Stomach (tissue), 9 donors: ENCODE results near the gene DBNL. TPM values are rescaled to one million over a fixed set of nuclear protein-coding genes. Genes with fewer than 3 reads are reported as not detected.

ENCODE experiments used
- DNase-seq, 2 donors: peaks; one replicate each; pipeline versions ENCODE4 v3.0.0 to v3.0.0-alpha.2; 2013 to 2019
- H3K27ac ChIP-seq, 5 donors: fragments of 200-600 bp in 4 of 5; sonication (generic) in 4 of 5; one replicate each; pipeline ENCODE4 v1.5.1; 2013 to 2019; ENCODE audit warnings: mild to moderate bottlenecking in 1 of 5, moderate library complexity in 1 of 5
- H3K27me3 ChIP-seq, 3 donors: fragments of 200-600 bp; sonication (generic); one replicate each; pipeline ENCODE4 v1.5.1; 2017 to 2019; ENCODE audit warnings: mixed run types in 1 of 3
- H3K36me3 ChIP-seq, 4 donors: fragments of 200-600 bp; sonication (generic); 1 replicate in 3 of 4; 2 replicates in 1 of 4; pipeline ENCODE4 v1.5.1; 2016 to 2019
- H3K4me1 ChIP-seq, 4 donors: fragments of 200-600 bp; sonication (generic); one replicate each; pipeline ENCODE4 v1.5.1; 2016 to 2019
- H3K4me3 ChIP-seq, 4 donors: fragments of 200-600 bp; sonication (generic) in 3 of 4; one replicate each; pipeline ENCODE4 v1.5.1; 2016 to 2019; ENCODE audit warnings: mild to moderate bottlenecking in 1 of 4
- H3K9me3 ChIP-seq, 4 donors: fragments of 200-600 bp; sonication (generic); one replicate each; pipeline ENCODE4 v1.5.1; 2016 to 2019
- CTCF ChIP-seq, 7 experiments: fragments of 450-650 bp in 4 of 7; fragments of 200-600 bp in 3 of 7; sonication (generic) in 3 of 7; IDR thresholded peaks; one replicate each; pipeline ENCODE4 v1.5.1; 2016 to 2019; ENCODE audit warnings: antibody characterized with exemption in 7 of 7, control low read depth in 2 of 7, mild to moderate bottlenecking in 1 of 7
- EP300 ChIP-seq: sonication (generic); formaldehyde crosslinking; IDR thresholded peaks from one replicate; pipeline ENCODE4 v1.6.1; 2017; ENCODE audit warnings: antibody characterized with exemption
- POLR2A ChIP-seq, 4 donors: fragments of 450-650 bp; IDR thresholded peaks; one replicate each; pipeline ENCODE4 v1.6.1; 2016; ENCODE audit warnings: antibody characterized with exemption in 4 of 4, control low read depth in 2 of 4, mild to moderate bottlenecking in 1 of 4, moderate library complexity in 1 of 4
- POLR2AphosphoS5 ChIP-seq, 3 donors: sonication (generic); formaldehyde crosslinking; IDR thresholded peaks; one replicate each; pipeline ENCODE4 v1.6.1; 2016; ENCODE audit warnings: antibody characterized with exemption in 3 of 3
- WGBS, 5 donors: extraction: QIAGEN DNeasy Blood & Tissue Kit in 3 of 5; methylation state at CpG; one replicate each; pipeline versions ENCODE4 v1.1.5 to v1.1.7; 2013 to 2018; 5-methylcytosine and 5-hydroxymethylcytosine counted together
- intact Hi-C: fragments of 100-400 bp; cut with DNase I; formaldehyde crosslinking; loops from one replicate; pipeline ENCODE4 v1.15.1; 2023; ENCODE audit warnings: low total_unique reads
- polyA plus RNA-seq, 3 donors: library from polyadenylated mRNA; stranded (reverse); fragments of 200-250 nt; gene quantifications; one replicate each; pipeline ENCODE4 v1.2.3, GENCODE V29; 2013
- total RNA-seq, 5 donors: library from RNA; depleted of rRNA; stranded (reverse); fragments of >200 nt; gene quantifications; one replicate each; pipeline versions ENCODE4 v1.1.0 to v1.2.3, GENCODE V29; 2014 to 2016
- donor health status: healthy with polysubstance abuse.
- donor health status: Bipolar disorder and iron deficiency.
- donor health status: healthy.

The DBNL gene
- total and polyA plus RNA-seq, 8 donors, result 27.4 to 154 (median 78.0) TPM

GRCh38 chr7:44093102-44093641 lies 48.7 kb downstream of the DBNL start:
- no peaks in the 10 kb centered on the region for H3K36me3 ChIP-seq
- H3K4me1 ChIP-seq, result peaks cover 0 to 25% (median 13%) of the 10 kb centered on the region in 4 donors
- no peaks in the 10 kb centered on the region for H3K9me3 ChIP-seq
- no peak overlapping the region for H3K4me3 ChIP-seq
- intact Hi-C loops, result no loop called here
- TF ChIP-seq CTCF (IDR thresholded peaks at IDR 0.05), result no peak
- TF ChIP-seq EP300, result no peak
- TF ChIP-seq POLR2AphosphoS5 (IDR thresholded peaks at IDR 0.05), result no peak
- no peak for TF ChIP-seq POLR2A (IDR thresholded peaks at IDR 0.05)
- no peaks in the 10 kb centered on the region for H3K27me3 ChIP-seq
- 72 to 81% (median 77%) methylated on average over 6 of the region's 6 CpGs for WGBS, 5 donors
- no peak for DNase-seq
- H3K27ac ChIP-seq, result no peak overlapping the region

GRCh38 chr7:44094365-44094764 lies 49.9 kb downstream of the DBNL start:
- TF ChIP-seq CTCF (IDR thresholded peaks at IDR 0.05), result no peak
- no peak for TF ChIP-seq POLR2A (IDR thresholded peaks at IDR 0.05)
- no peak for TF ChIP-seq EP300
- TF ChIP-seq POLR2AphosphoS5 (IDR thresholded peaks at IDR 0.05), result no peak
- WGBS, 5 donors, result 39 to 75% (median 61%) methylated on average over 2 of the region's 2 CpGs
- H3K4me3 ChIP-seq, result no peak overlapping the region

GRCh38 chr7:44094883-44095592 lies 50.5 kb downstream of the DBNL start:
- Histone ChIP-seq H3K4me3 (no peak overlapping the region), H3K27ac (peak overlapping the region in 1 of 5 donors; percentile 40), H3K9me3 (no peaks in the 10 kb centered on the region), H3K27me3 (no peaks in the 10 kb centered on the region), H3K36me3 (no peaks in the 10 kb centered on the region), H3K4me1 (peaks cover 0 to 15% (median 7%) of the 10 kb centered on the region in 4 donors)
- TF ChIP-seq CTCF (IDR thresholded peaks at IDR 0.05), result no peak
- no peak for TF ChIP-seq POLR2A (IDR thresholded peaks at IDR 0.05)
- no peak for TF ChIP-seq POLR2AphosphoS5 (IDR thresholded peaks at IDR 0.05)
- TF ChIP-seq EP300, result no peak
- DNase-seq, result no peak
- intact Hi-C loops, result no loop called here
- 53 to 79% (median 67%) methylated on average over 2 of the region's 2 CpGs for WGBS, 5 donors

More at GRCh38 chr7:44094365-44094764, 49.9 kb downstream of the DBNL start:
- peaks cover 0 to 18% (median 8%) of the 10 kb centered on the region in 4 donors for H3K4me1 ChIP-seq
- intact Hi-C loops, result no loop called here
- H3K9me3 ChIP-seq, result no peaks in the 10 kb centered on the region
- no peaks in the 10 kb centered on the region for H3K36me3 ChIP-seq
- peak overlapping the region in 1 of 5 donors; percentile 40 for H3K27ac ChIP-seq
- no peak for DNase-seq
- no peaks in the 10 kb centered on the region for H3K27me3 ChIP-seq

GRCh38 chr7:44095781-44096180 lies 51.3 kb downstream of the DBNL start:
- Histone ChIP-seq H3K4me3 (no peak overlapping the region), H3K36me3 (no peaks in the 10 kb centered on the region), H3K4me1 (peaks cover 0 to 10% (median 4%) of the 10 kb centered on the region in 4 donors), H3K9me3 (no peaks in the 10 kb centered on the region), H3K27me3 (no peaks in the 10 kb centered on the region), H3K27ac (no peak overlapping the region)
- 81 to 91% (median 89%) methylated on average over 1 to 3 of the region's 3 CpGs for WGBS, 5 donors
- no peak for DNase-seq
- intact Hi-C loops, result no loop called here
- TF ChIP-seq EP300 (no peak), CTCF (IDR thresholded peaks at IDR 0.05) (no peak), POLR2A (IDR thresholded peaks at IDR 0.05) (no peak), POLR2AphosphoS5 (IDR thresholded peaks at IDR 0.05) (no peak)
